ENCODE measurements around the gene ZNF423. TPM values are rescaled to one million over a fixed set of nuclear protein-coding genes. Genes with fewer than 3 reads are reported as not detected.

Gene ZNF423
- total RNA-seq, 1 donor, result 11.6 TPM

GRCh38 chr16:49708491-49708890 is 147.4 kb downstream of the ZNF423 start:
- H3K36me3 ChIP-seq (ENCODE audit: insufficient read depth, low read length), result no peaks in the 10 kb centered on the region
- H3K79me2 ChIP-seq (ENCODE audit: insufficient read depth, low read length), result no peaks in the 10 kb centered on the region
- no peak for DNase-seq (ENCODE audit: insufficient read length, low spot score, missing footprints)
- no peak overlapping the region for H3K27ac ChIP-seq (ENCODE audit: low read depth, low read length)
- no peak for TF ChIP-seq CTCF (IDR thresholded peaks at IDR 0.05; ENCODE audit: extremely low read depth, low read depth, low read length)
- no peaks in the 10 kb centered on the region for H3K27me3 ChIP-seq (ENCODE audit: insufficient read depth, low read length)
- H3K9me3 ChIP-seq (ENCODE audit: low read depth, low read length), result no peaks in the 10 kb centered on the region
- no peaks in the 10 kb centered on the region for H3K4me1 ChIP-seq (ENCODE audit: insufficient read depth, low read length)
- no peak overlapping the region for H3K4me3 ChIP-seq (ENCODE audit: insufficient read depth, low read length)
- no peak overlapping the region for H2AFZ ChIP-seq (ENCODE audit: low read length)
- H4K20me1 ChIP-seq (ENCODE audit: insufficient read depth, low read length), result no peaks in the 10 kb centered on the region
- H3K4me2 ChIP-seq (ENCODE audit: insufficient read depth, low read length), result no peak overlapping the region

- H3K4me2 ChIP-seq (ENCODE audit: insufficient read depth, low read length), result no peak overlapping the region
- no peaks in the 10 kb centered on the region for H3K79me2 ChIP-seq (ENCODE audit: insufficient read depth, low read length)
- no peaks in the 10 kb centered on the region for H3K4me1 ChIP-seq (ENCODE audit: insufficient read depth, low read length)
- H3K9me3 ChIP-seq (ENCODE audit: low read depth, low read length), result no peaks in the 10 kb centered on the region
- no peaks in the 10 kb centered on the region for H3K36me3 ChIP-seq (ENCODE audit: insufficient read depth, low read length)
- TF ChIP-seq CTCF (IDR thresholded peaks at IDR 0.05; ENCODE audit: extremely low read depth, low read depth, low read length), result no peak
- no peaks in the 10 kb centered on the region for H4K20me1 ChIP-seq (ENCODE audit: insufficient read depth, low read length)
- no peak overlapping the region for H3K4me3 ChIP-seq (ENCODE audit: insufficient read depth, low read length)
- no peaks in the 10 kb centered on the region for H3K27me3 ChIP-seq (ENCODE audit: insufficient read depth, low read length)
- no peak overlapping the region for H3K27ac ChIP-seq (ENCODE audit: low read depth, low read length)
- DNase-seq (ENCODE audit: insufficient read length, low spot score, missing footprints), result peak; percentile 77
- H2AFZ ChIP-seq (ENCODE audit: low read length), result no peak overlapping the region
Observed at GRCh38 chr16:49706620-49707355, 149.1 kb downstream of the ZNF423 start.

GRCh38 chr16:49704586-49705155 is 151.2 kb downstream of the ZNF423 start:
- Histone ChIP-seq H3K79me2 (ENCODE audit: insufficient read depth, low read length) (no peaks in the 10 kb centered on the region), H3K36me3 (ENCODE audit: insufficient read depth, low read length) (no peaks in the 10 kb centered on the region), H3K9me3 (ENCODE audit: low read depth, low read length) (no peaks in the 10 kb centered on the region), H3K27me3 (ENCODE audit: insufficient read depth, low read length) (no peaks in the 10 kb centered on the region), H4K20me1 (ENCODE audit: insufficient read depth, low read length) (no peaks in the 10 kb centered on the region), H3K4me1 (ENCODE audit: insufficient read depth, low read length) (peaks cover 12% of the 10 kb centered on the region), H3K27ac (ENCODE audit: low read depth, low read length) (no peak overlapping the region), H2AFZ (ENCODE audit: low read length) (no peak overlapping the region), H3K4me2 (ENCODE audit: insufficient read depth, low read length) (no peak overlapping the region), H3K4me3 (ENCODE audit: insufficient read depth, low read length) (no peak overlapping the region)
- peak; percentile 15 for TF ChIP-seq CTCF (IDR thresholded peaks at IDR 0.05; ENCODE audit: extremely low read depth, low read depth, low read length)
- DNase-seq (ENCODE audit: insufficient read length, low spot score, missing footprints), result peak; percentile 26

GRCh38 chr16:49703483-49703882 is 152.4 kb downstream of the ZNF423 start:
- Histone ChIP-seq H3K36me3 (ENCODE audit: insufficient read depth, low read length) (no peaks in the 10 kb centered on the region), H3K4me1 (ENCODE audit: insufficient read depth, low read length) (peaks cover 21% of the 10 kb centered on the region), H3K79me2 (ENCODE audit: insufficient read depth, low read length) (no peaks in the 10 kb centered on the region), H2AFZ (ENCODE audit: low read length) (no peak overlapping the region), H3K9me3 (ENCODE audit: low read depth, low read length) (no peaks in the 10 kb centered on the region), H3K4me2 (ENCODE audit: insufficient read depth, low read length) (no peak overlapping the region), H4K20me1 (ENCODE audit: insufficient read depth, low read length) (no peaks in the 10 kb centered on the region), H3K4me3 (ENCODE audit: insufficient read depth, low read length) (no peak overlapping the region), H3K27ac (ENCODE audit: low read depth, low read length) (no peak overlapping the region), H3K27me3 (ENCODE audit: insufficient read depth, low read length) (no peaks in the 10 kb centered on the region)
- TF ChIP-seq CTCF (IDR thresholded peaks at IDR 0.05; ENCODE audit: extremely low read depth, low read depth, low read length), result no peak
- DNase-seq (ENCODE audit: insufficient read length, low spot score, missing footprints), result peak; percentile 10
